ENCODE data around the gene ANKRD44.

Gene ANKRD44

DNA sequence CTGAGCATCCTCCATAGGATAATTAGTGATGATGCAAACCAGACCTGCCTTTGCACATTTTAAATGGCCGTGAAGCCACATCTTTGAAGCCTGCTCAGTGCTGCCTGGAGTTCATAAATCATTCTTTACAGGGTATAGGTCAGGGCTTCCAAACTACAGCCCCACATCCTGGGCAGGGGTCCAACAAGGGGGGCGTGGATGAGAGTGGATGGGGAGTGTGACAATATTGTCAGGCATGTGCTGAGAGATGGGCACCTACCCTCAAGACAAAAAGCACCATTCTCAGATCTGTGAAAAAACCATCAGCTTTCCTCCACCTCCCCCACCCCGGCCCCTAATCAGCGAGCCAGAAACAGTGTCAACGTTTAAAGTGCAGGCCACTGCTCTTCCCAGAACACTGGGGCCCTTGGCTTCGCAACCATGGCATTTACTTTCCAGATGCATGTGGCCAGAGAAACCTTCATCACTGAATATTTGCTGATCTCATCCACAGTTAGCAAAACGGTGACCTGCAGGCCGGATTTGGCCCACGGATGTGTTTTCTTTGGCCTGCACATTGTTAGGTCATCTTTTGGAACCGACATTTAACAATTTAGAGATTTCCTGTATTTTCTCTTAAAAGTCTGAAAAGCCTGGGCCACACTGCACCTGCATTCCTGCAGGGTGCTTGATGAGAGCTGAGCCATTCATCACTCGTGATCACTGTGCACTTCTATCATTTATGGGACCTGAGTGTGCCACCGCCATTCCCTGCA is 130.7 kb downstream of the ANKRD44 start:
- ChIA-PET CTCF (interaction anchor here (0.9 to 5.4 kb wide), 4 partner anchors 11 to 168 kb away, joined by 3 to 42 read pairs (median 18); no protein-coding TSS in a partner anchor), POLR2A (no interaction called here)
- H3K4me3 ChIP-seq (ENCODE audit: low read depth, low read length), result no peak overlapping the region
- DNase-seq (ENCODE audit: low read depth, low spot score), result no peak
- TF ChIP-seq CTCF (IDR thresholded peaks at IDR 0.05; ENCODE audit: insufficient read depth, low read length, missing control alignments), result no peak

DNA sequence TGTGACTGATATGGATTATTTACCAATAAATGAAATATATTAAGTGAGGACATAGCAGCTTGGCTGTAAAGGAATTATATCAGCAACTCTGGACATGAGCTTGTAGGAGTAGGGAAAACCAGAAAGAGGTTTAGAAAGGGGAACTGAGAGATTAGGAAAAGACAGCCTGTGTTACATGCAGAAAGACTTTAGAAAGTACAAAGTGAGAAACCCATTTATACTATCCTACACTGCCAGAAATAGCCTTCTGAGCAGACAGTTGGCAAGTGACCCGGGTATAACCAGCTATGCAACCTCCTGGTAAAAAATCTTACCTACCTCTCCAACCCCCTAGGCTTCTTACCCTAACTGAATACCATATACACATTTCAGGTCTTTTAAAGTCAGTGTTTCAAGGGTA is 134.1 kb downstream of the ANKRD44 start:
- no peak for TF ChIP-seq CTCF (IDR thresholded peaks at IDR 0.05; ENCODE audit: insufficient read depth, low read length, missing control alignments)
- ChIA-PET POLR2A (interaction anchor here (0.6 kb wide), 1 partner anchor 37 kb away, joined by 4 read pairs; no protein-coding TSS in a partner anchor), CTCF (interaction anchor here (1.8 to 2.8 kb wide), 3 partner anchors 9 to 64 kb away, joined by 8 to 15 read pairs (median 11); no protein-coding TSS in a partner anchor)
- no peak overlapping the region for H3K4me3 ChIP-seq (ENCODE audit: low read depth, low read length)
- no peak for DNase-seq (ENCODE audit: low read depth, low spot score)

DNA sequence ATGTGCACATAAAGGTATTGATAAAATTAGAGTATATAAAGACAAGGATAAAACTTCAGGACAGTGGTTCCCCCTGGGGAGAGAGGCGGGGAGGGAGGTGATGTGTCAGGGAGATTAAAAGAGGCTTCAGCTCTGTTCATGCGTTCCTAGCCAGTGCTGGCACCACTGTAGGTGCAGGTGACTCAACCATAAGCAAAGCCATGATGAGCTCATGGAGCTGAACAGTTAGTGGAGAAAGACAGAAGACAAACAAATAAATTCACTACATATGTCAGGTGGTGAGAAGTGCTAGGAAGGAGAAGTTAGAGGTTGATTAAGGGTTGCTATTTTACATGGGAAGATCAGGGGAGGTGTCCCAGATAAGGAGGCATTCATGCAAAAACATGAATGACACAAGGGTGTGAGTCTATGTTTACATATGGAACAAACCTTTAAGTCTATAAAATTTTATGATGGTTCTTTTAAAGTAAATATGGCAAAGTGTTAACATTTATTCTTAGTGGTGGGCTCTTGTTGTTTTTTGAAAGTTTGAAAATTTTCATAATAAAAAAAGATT is 136.0 kb downstream of the ANKRD44 start:
- ChIA-PET POLR2A (no interaction called here), CTCF (interaction anchor here (1.0 to 2.0 kb wide), 3 partner anchors 9 to 203 kb away, joined by 3 to 8 read pairs (median 4); no protein-coding TSS in a partner anchor)
- no peak overlapping the region for H3K4me3 ChIP-seq (ENCODE audit: low read depth, low read length)
- DNase-seq (ENCODE audit: low read depth, low spot score), result no peak
- no peak for TF ChIP-seq CTCF (IDR thresholded peaks at IDR 0.05; ENCODE audit: insufficient read depth, low read length, missing control alignments)

DNA sequence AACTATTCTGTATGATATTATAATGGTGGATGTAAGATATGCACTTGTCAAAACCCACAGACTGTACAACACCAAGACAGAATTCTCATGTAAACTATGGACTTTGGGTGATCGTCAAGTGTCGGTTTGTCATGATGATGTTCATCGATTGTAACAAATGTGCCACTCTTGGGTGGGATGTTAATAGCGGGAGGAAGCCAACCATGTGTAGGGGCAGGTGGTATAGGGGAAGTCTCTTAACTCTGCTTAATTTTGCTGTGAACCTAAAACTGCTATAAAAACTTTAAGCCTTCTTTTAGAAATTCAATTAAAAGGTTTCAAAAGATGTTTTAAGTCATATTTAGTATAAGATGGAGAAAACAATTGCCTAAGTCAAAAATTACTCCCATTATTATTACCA is 139.0 kb downstream of the ANKRD44 start:
- CTCF ChIA-PET, result interaction anchor here (1.5 to 6.5 kb wide), 3 partner anchors 20 to 57 kb away, joined by 4 to 46 read pairs (median 13); no protein-coding TSS in a partner anchor

GRCh38 chr2:197170208-197170607 is 140.4 kb downstream of the ANKRD44 start:
- H3K4me3 ChIP-seq (ENCODE audit: low read depth, low read length), result no peak overlapping the region
- no peak for TF ChIP-seq CTCF (IDR thresholded peaks at IDR 0.05; ENCODE audit: insufficient read depth, low read length, missing control alignments)
- ChIA-PET POLR2A (no interaction called here), CTCF (interaction anchor here (0.5 to 6.5 kb wide), 6 partner anchors 12 to 158 kb away, joined by 3 to 46 read pairs (median 6); no protein-coding TSS in a partner anchor)
- no peak for DNase-seq (ENCODE audit: low read depth, low spot score)

More for the DNA sequence above, 139.0 kb downstream of the ANKRD44 start:
- TF ChIP-seq CTCF (IDR thresholded peaks at IDR 0.05; ENCODE audit: insufficient read depth, low read length, missing control alignments), result no peak
- POLR2A ChIA-PET, result no interaction called here
- no peak for DNase-seq (ENCODE audit: low read depth, low spot score)
- no peak overlapping the region for H3K4me3 ChIP-seq (ENCODE audit: low read depth, low read length)

DNA sequence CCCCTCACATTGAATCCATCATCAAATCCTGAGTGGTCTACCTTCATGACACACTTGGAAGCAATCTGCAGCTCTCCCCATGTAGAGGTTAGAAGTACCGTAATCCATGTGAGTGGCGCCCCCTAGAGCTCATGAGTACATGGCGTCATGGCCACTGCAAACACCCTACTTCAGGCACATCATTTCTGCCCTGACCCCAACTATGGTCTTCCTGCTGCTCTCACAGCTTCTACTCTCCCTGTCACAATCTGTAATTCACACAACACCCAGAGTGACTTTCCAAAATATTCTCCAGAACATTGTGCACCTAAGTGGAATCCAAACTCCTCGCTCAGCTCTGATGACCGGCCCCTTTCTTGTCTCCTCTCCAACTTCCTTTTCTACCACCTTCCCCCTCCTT is 141.9 kb downstream of the ANKRD44 start:
- ChIA-PET CTCF (interaction anchor here (0.6 to 6.5 kb wide), 22 partner anchors 8 to 1648 kb away, joined by 3 to 46 read pairs (median 4); no protein-coding TSS in a partner anchor), POLR2A (no interaction called here)
- H3K4me3 ChIP-seq (ENCODE audit: low read depth, low read length), result no peak overlapping the region
- TF ChIP-seq CTCF (IDR thresholded peaks at IDR 0.05; ENCODE audit: insufficient read depth, low read length, missing control alignments), result peak; percentile 59
- no peak for DNase-seq (ENCODE audit: low read depth, low spot score)

All from AG04449 (cell line).